Subcutaneous abdominal adipose tissue (tissue), 5 donors: Measurements from ENCODE around the gene ADM2.

ENCODE experiments used
- H3K27ac ChIP-seq: one replicate; pipeline ENCODE4 v1.7.0; 2013; ENCODE audit warnings: low read depth, mild to moderate bottlenecking, inconsistent platforms, low read length, moderate library complexity
- H3K27me3 ChIP-seq, 5 donors: one replicate each; pipeline ENCODE4 v1.7.0; 2013; ENCODE audit warnings: low read length in 5 of 5, inconsistent platforms in 1 of 5; ENCODE audit not compliant: control insufficient read depth in 5 of 5, insufficient read depth in 4 of 5
- H3K36me3 ChIP-seq, 5 donors: one replicate each; pipeline ENCODE4 v1.7.0; 2013; ENCODE audit warnings: low read length in 5 of 5; ENCODE audit not compliant: control insufficient read depth in 5 of 5, insufficient read depth in 5 of 5
- H3K4me1 ChIP-seq, 5 donors: one replicate each; pipeline ENCODE4 v1.7.0; 2013; ENCODE audit warnings: low read length in 5 of 5, mild to moderate bottlenecking in 3 of 5, moderate library complexity in 1 of 5; ENCODE audit not compliant: control insufficient read depth in 5 of 5, insufficient read depth in 5 of 5
- H3K4me3 ChIP-seq, 5 donors: one replicate each; pipeline ENCODE4 v1.7.0; 2013; ENCODE audit warnings: low read length in 5 of 5, low read depth in 1 of 5
- H3K9ac ChIP-seq, 5 donors: one replicate each; pipeline ENCODE4 v1.7.0; 2013; ENCODE audit warnings: low read length in 5 of 5, mild to moderate bottlenecking in 4 of 5, moderate library complexity in 3 of 5
- H3K9me3 ChIP-seq, 5 donors: one replicate each; pipeline ENCODE4 v1.7.0; 2013; ENCODE audit warnings: low read length in 5 of 5; ENCODE audit not compliant: control insufficient read depth in 5 of 5
- donor health status: healthy.
- donor health status: healthy.
- donor health status: healthy.
- donor health status: healthy.
- donor health status: healthy.

ADM2 gene

DNA sequence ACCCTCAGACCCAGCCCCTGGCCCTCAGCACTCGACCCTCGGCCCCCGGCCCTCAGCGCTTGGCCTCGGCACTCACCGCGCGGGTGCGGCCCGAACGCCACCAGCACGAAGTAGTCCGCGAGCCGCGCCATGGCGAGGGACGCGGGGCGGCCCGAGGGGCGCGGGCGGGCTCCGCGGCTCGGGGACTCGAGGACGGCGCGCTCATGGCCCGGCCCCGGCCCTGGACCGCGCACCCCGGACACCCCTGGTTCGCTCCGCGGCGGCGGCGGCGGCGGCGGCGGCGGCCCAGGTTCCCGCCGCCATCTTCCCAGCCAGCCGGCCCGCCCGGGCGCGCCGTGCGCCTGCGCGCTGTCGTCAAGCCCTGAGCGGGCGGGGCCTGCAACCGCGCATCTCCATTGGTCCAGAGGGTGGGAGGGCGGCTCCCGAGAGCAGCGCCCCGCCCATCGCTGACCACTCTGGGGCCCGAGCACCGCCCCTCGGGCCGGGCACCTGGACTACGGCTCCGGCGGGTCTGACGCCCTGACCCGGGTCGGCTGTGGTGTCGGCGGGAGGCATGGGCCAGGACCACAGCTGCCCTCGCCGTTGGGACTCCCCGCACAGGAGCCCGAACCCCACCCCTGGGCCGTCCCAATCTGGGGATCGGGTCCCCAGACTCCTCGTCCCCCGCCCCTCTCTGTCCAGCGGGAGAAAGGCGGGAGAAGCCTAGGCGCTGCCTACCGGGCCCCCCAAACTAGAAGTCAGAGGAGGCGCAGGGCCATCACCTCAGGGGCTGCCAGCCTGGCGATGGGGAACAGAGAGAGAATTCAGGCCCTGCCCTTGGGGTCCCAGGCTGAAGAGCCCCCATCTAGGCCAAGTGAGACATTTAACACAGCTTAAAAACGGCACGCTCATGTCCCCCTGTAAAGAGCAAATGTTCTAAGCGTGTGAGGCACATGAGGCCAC is 6.4 kb upstream of the ADM2 start, which contains the start of gene SBF1:
Gene SBF1, minus strand, starts transcription at position 326 of the 942 bp plus-strand sequence. Its CDS starts 195 bp downstream, at position 131.
- H3K27ac ChIP-seq, result no peak within 1 kb of the TSS

DNA sequence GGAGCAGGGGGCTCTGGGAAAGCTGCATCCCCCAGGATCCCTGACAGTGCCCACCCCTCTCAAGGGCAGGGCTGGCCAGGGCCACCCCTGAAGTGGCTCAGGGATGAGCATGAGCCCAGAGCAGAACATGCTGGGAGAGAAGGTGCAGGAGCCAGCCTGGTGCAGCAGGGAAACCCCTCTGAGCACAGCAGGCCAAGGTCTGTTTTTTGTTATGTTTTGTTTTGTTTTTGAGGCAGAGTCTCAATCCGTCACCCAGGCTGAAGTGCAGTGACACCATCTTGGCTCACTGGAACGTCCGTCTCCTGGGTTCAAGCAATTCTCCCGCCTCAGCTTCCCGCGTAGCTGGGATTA is 5.7 kb upstream of the ADM2 start:
- H3K36me3 ChIP-seq, result no peaks in the 10 kb centered on the region
- no peak overlapping the region for H3K27ac ChIP-seq
- peak overlapping the region in 4 of 5 donors; percentile 71 to 80 (median 75) for H3K9ac ChIP-seq

More for the DNA sequence above, 6.4 kb upstream of the ADM2 start, which contains the start of gene SBF1:
- Histone ChIP-seq H3K36me3 (no peaks in the 10 kb centered on the region), H3K4me3 (peak within 1 kb of the TSS; percentile 49 to 79 (median 76)), H3K9ac (peak within 1 kb of the TSS; percentile 71 to 87 (median 79)), H3K4me1 (peaks cover 12 to 50% (median 47%) of the 10 kb centered on the region in 5 donors), H3K9me3 (no peaks in the 10 kb centered on the region), H3K27me3 (peaks cover 0 to 4% (median 1%) of the 10 kb centered on the region in 5 donors)

DNA sequence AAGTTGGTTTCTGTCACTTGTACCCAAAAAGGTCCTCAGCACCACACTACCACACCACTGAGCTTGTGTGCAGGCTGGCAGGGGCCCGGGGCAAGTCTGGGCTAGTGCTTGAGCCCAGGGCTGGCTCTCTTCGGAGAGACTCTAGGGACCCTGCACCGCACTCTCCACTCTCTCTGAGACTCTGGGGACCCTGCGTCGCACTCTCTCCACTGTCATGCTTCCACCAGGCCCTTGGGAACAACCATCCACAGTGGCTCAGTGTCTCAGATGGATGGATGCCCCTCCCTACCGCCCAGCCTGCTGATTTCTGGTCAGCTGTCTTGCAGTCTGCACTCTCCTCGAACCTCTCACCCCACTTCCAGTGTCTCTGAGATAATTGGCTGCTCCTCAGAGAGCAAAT is 4.5 kb upstream of the ADM2 start:
- no peak overlapping the region for H3K9ac ChIP-seq
- H3K4me3 ChIP-seq, result no peak overlapping the region
- H3K9me3 ChIP-seq, result no peaks in the 10 kb centered on the region
- H3K27ac ChIP-seq, result no peak overlapping the region
- H3K4me1 ChIP-seq, result peaks cover 9 to 39% (median 32%) of the 10 kb centered on the region in 5 donors
- H3K36me3 ChIP-seq, result no peaks in the 10 kb centered on the region
- H3K27me3 ChIP-seq, result peaks cover 6 to 17% (median 13%) of the 10 kb centered on the region in 5 donors

More for the DNA sequence above, 5.7 kb upstream of the ADM2 start:
- H3K4me3 ChIP-seq, result peak overlapping the region in 3 of 5 donors; percentile 62 to 70 (median 66)
- H3K27me3 ChIP-seq, result peaks cover 5 to 10% (median 6%) of the 10 kb centered on the region in 5 donors
- peaks cover 10 to 43% (median 40%) of the 10 kb centered on the region in 5 donors for H3K4me1 ChIP-seq
- H3K9me3 ChIP-seq, result no peaks in the 10 kb centered on the region

DNA sequence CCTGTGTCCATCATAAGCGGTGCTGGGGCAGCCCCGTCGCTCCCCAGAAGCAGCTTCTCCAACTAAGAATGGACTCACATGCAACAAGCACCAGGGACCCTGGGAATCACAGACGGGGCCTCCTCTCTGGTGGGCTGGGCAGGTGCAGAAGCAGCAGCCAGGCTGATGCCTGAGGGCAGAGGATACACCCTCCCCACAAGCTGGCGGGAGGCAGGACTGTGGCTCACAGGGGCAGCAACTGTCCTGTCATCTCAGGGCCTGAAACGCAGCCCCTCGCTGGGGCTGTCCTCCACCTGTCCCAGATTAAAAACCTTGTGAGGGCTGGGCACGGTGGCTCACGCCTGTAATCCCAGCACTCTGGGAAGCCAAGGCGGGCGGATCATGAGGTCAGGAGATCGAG is 3.4 kb upstream of the ADM2 start:
- Histone ChIP-seq H3K9me3 (no peaks in the 10 kb centered on the region), H3K36me3 (no peaks in the 10 kb centered on the region), H3K4me3 (no peak overlapping the region), H3K27me3 (peaks cover 17 to 27% (median 23%) of the 10 kb centered on the region in 5 donors), H3K27ac (no peak overlapping the region), H3K4me1 (peaks cover 6 to 34% (median 26%) of the 10 kb centered on the region in 5 donors), H3K9ac (no peak overlapping the region)

DNA sequence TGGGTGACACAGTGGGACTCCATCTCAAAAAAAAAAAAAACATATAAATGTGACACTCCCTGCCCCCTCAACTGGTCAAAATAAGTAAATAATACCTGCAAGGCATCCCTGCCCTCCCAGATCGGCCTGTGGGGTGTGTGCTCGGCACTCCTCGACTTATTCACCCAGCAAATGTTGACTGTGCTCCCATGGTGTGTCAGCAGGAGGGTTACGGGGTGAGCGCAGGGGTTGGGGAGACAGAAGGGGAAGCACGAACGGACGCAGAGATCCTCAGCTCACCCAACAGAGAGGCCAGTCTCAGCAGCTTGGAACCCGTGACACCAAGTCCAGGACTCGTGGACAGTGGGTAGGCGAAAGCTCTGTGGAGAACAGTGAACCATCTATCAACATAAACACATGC is 1.6 kb upstream of the ADM2 start:
- H3K4me3 ChIP-seq, result no peak overlapping the region
- peaks cover 25 to 43% (median 34%) of the 10 kb centered on the region in 5 donors for H3K27me3 ChIP-seq
- H3K4me1 ChIP-seq, result peaks cover 0 to 20% (median 13%) of the 10 kb centered on the region in 5 donors
- no peak overlapping the region for H3K9ac ChIP-seq
- H3K9me3 ChIP-seq, result no peaks in the 10 kb centered on the region
- H3K27ac ChIP-seq, result no peak overlapping the region
- H3K36me3 ChIP-seq, result no peaks in the 10 kb centered on the region

DNA sequence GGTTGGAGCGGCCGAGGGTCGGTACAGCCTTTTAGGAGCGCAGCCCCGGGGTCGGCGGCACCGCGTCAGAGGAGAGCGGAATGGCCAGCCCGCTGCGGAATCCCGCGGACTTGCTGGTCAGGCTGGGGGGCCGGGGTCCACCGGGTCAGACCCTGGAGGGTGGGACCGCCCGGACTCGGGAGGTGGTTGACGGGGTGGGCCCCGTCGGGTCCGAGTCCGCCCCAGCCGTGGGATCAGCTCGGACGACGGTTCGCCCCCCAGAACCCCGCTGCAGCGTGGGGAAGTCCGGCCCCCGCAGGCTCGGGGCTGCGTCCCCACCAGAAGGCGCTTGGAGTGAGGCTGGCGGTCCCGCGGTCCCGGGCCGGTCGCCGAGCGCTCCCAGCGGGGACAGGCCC is 301 bp upstream of the ADM2 start:
- Histone ChIP-seq H3K4me3 (peak overlapping the region in 3 of 5 donors; percentile 40 to 58 (median 42)), H3K36me3 (no peaks in the 10 kb centered on the region), H3K27ac (no peak overlapping the region), H3K9me3 (no peaks in the 10 kb centered on the region), H3K4me1 (peaks cover 0 to 14% (median 8%) of the 10 kb centered on the region in 5 donors), H3K27me3 (peaks cover 25 to 51% (median 35%) of the 10 kb centered on the region in 5 donors), H3K9ac (no peak overlapping the region)

DNA sequence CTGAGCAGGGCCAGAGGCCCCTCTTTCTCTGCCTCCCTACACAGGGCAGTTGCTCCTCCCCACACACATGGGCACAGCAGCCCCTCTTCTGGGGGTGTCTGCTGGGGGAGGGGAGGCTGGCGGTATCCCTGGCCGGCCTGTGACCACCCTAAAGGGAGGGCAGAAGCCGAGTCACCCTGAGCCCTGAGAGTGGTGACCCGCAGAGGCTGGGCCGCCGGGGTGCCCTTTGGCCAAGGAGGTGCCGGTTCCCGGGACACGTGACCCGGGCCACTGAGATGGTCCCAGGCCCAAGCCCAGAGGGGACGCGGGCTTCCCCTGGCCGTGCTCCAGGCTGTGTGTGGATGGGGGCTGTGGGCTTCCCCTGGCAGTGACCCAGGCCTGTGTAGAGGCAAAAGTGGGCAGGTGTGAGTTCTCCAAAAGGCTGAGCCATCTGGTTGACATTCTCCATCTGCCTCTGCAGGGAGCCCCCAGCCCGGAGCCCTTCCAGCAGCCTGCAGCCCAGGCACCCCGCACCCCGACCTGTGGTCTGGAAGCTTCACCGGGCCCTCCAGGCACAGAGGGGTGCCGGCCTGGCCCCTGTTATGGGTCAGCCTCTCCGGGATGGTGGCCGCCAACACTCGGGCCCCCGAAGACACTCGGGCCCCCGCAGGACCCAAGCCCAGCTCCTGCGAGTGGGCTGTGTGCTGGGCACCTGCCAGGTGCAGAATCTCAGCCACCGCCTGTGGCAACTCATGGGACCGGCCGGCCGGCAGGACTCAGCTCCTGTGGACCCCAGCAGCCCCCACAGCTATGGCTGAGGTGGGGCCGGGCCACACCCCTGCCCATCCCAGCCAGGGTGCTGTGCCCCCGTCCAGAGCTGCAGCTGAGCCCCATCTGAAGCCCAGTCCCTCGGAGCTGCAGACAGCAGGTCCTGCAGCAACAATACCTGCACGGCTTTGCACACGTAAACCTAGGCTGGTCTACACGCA is 1.0 kb downstream of the ADM2 start:
- H3K36me3 ChIP-seq, result no peaks in the 10 kb centered on the region
- H3K27ac ChIP-seq, result no peak overlapping the region
- no peaks in the 10 kb centered on the region for H3K9me3 ChIP-seq
- peaks cover 30 to 64% (median 38%) of the 10 kb centered on the region in 5 donors for H3K27me3 ChIP-seq
- peaks cover 0 to 14% (median 8%) of the 10 kb centered on the region in 5 donors for H3K4me1 ChIP-seq
- H3K9ac ChIP-seq, result no peak overlapping the region
- peak overlapping the region in 3 of 5 donors; percentile 40 to 58 (median 42) for H3K4me3 ChIP-seq

DNA sequence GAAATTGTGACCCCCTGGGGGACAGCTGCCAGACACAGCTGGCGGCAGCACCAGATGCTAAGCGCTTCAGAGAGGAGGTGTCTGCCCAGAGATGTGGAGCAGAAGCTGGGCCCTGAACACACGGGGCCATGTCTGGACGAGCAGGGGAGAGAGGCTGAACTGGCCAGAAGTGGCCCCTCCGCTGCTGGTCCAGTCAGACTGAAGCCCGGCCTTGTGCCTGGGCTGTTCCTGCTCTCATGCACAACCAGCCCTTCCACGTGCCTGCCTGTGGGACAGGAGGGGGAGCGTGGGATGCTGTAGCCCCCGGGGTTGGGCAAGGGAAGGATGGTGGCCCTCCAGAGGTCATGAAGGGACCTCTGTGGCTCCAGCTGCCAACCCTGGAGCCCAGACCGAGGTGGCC is 1.8 kb downstream of the ADM2 start:
- Histone ChIP-seq H3K4me1 (peaks cover 0 to 14% (median 8%) of the 10 kb centered on the region in 5 donors), H3K4me3 (no peak overlapping the region), H3K27ac (no peak overlapping the region), H3K9me3 (no peaks in the 10 kb centered on the region), H3K27me3 (peaks cover 36 to 70% (median 44%) of the 10 kb centered on the region in 5 donors), H3K9ac (no peak overlapping the region), H3K36me3 (no peaks in the 10 kb centered on the region)

DNA sequence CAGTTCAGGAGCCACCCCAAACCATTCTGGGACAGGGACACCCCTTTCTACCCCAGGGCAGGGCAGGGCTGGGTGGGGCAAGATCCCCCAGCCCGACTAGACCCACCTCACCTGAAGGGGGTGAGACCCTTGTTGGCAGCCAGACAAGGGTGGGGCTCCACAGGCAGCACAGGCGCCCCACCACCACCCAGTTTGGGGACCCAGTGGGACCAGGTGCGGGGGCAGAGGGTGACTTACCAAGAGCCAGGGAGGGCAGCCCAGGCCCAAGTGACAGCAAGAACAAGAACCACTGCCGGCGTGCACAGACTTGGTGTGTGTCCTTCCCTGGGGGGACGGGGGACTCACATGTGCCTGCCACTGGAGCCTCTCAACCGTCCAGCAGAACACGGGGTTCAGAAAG is 2.2 kb downstream of the ADM2 start:
- no peak overlapping the region for H3K9ac ChIP-seq
- peaks cover 0 to 14% (median 8%) of the 10 kb centered on the region in 5 donors for H3K4me1 ChIP-seq
- no peak overlapping the region for H3K27ac ChIP-seq
- no peak overlapping the region for H3K4me3 ChIP-seq
- H3K27me3 ChIP-seq, result peaks cover 36 to 70% (median 44%) of the 10 kb centered on the region in 5 donors
- H3K36me3 ChIP-seq, result no peaks in the 10 kb centered on the region
- H3K9me3 ChIP-seq, result no peaks in the 10 kb centered on the region
